Mesothelial cell of epicardium (in vitro differentiated cells): ENCODE measurements around the gene TNPO1. TPM values are rescaled to one million over a fixed set of nuclear protein-coding genes. Genes with fewer than 3 reads are reported as not detected.

Experiments used
- DNase-seq, 2 experiments: peaks; one replicate each; pipeline ENCODE4 v3.0.0; 2021; ENCODE audit warnings: low spot score in 2 of 2; ENCODE audit not compliant: unreplicated experiment in 2 of 2
- H3K27ac Mint-ChIP-seq: 2 replicates; pipeline ENCODE4 v1.8.0; 2021; ENCODE audit warnings: mixed read lengths
- H3K27me3 Mint-ChIP-seq: 2 replicates; pipeline ENCODE4 v1.8.0; 2021; ENCODE audit warnings: low read depth, mixed read lengths
- H3K36me3 Mint-ChIP-seq: 2 replicates; pipeline ENCODE4 v1.8.0; 2021; ENCODE audit warnings: mixed read lengths
- H3K4me1 Mint-ChIP-seq: 2 replicates; pipeline ENCODE4 v1.8.0; 2021; ENCODE audit warnings: mixed read lengths
- H3K4me3 Mint-ChIP-seq: 2 replicates; pipeline ENCODE4 v1.8.0; 2021; ENCODE audit warnings: mild to moderate bottlenecking, moderate library complexity, mixed read lengths
- H3K9me3 Mint-ChIP-seq: 2 replicates; pipeline ENCODE4 v1.8.0; 2021; ENCODE audit warnings: mixed read lengths
- CTCF ChIP-seq: fragments of 200-600 bp; sonication (generic); IDR thresholded peaks from one replicate; pipeline ENCODE4 v1.5.0; 2021; ENCODE audit warnings: antibody characterized with exemption; ENCODE audit not compliant: unreplicated experiment
- total RNA-seq: library from RNA; stranded (reverse); gene quantifications from 3 replicates; pipeline ENCODE4 v1.2.1, GENCODE V29; 2021

The TNPO1 gene
- total RNA-seq, 1 donor from 2014 or later: 127 TPM

GRCh38 chr5:72882989-72883388 is 66.5 kb downstream of the TNPO1 start:
- no peak for TF ChIP-seq CTCF
- peaks cover 52% of the 10 kb centered on the region for H3K36me3 Mint-ChIP-seq

GRCh38 chr5:72883850-72884249 is 67.4 kb downstream of the TNPO1 start:
- H3K9me3 Mint-ChIP-seq: no peaks in the 10 kb centered on the region
- no peak overlapping the region for H3K27ac Mint-ChIP-seq
- peaks cover 55% of the 10 kb centered on the region for H3K36me3 Mint-ChIP-seq
- H3K4me1 Mint-ChIP-seq: no peaks in the 10 kb centered on the region
- TF ChIP-seq CTCF: no peak
- DNase-seq: no peak
- no peak overlapping the region for H3K4me3 Mint-ChIP-seq
- H3K27me3 Mint-ChIP-seq: no peaks in the 10 kb centered on the region

More at GRCh38 chr5:72882989-72883388, 66.5 kb downstream of the TNPO1 start:
- no peaks in the 10 kb centered on the region for H3K27me3 Mint-ChIP-seq
- no peaks in the 10 kb centered on the region for H3K4me1 Mint-ChIP-seq
- no peak overlapping the region for H3K27ac Mint-ChIP-seq
- H3K4me3 Mint-ChIP-seq: no peak overlapping the region
- no peak for DNase-seq
- no peaks in the 10 kb centered on the region for H3K9me3 Mint-ChIP-seq

DNA sequence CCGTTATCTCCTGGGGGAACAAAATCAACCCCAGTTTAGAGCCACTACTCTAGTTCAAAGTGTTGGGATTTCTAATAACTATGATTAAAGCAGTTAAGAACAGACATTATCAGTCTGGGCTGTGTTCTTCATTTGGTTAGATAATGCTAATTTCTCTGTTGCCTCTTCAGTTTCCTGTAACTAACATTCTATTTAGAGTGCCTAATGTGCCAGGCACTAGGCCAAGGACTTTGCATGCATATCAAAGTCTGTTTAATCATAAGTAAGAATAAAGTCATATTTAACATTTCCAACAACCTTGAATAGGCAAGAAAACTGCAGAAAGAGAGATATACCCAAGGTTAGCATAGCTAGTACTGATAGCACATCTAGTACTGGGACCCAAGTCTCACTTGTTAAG is 68.4 kb downstream of the TNPO1 start:
- Mint-ChIP-seq H3K27ac (no peak overlapping the region), H3K9me3 (no peaks in the 10 kb centered on the region), H3K4me3 (no peak overlapping the region), H3K4me1 (no peaks in the 10 kb centered on the region), H3K36me3 (peaks cover 61% of the 10 kb centered on the region), H3K27me3 (no peaks in the 10 kb centered on the region)
- DNase-seq: no peak
- TF ChIP-seq CTCF: no peak

GRCh38 chr5:72885824-72886223 is 69.4 kb downstream of the TNPO1 start:
- H3K27ac Mint-ChIP-seq: no peak overlapping the region

GRCh38 chr5:72888595-72888994 is 72.1 kb downstream of the TNPO1 start:
- TF ChIP-seq CTCF: no peak
- Mint-ChIP-seq H3K4me1 (peaks cover 10% of the 10 kb centered on the region), H3K27ac (no peak overlapping the region), H3K36me3 (peaks cover 60% of the 10 kb centered on the region), H3K4me3 (no peak overlapping the region), H3K9me3 (no peaks in the 10 kb centered on the region), H3K27me3 (no peaks in the 10 kb centered on the region)
- DNase-seq: no peak

More at GRCh38 chr5:72885824-72886223, 69.4 kb downstream of the TNPO1 start:
- no peak for DNase-seq
- H3K36me3 Mint-ChIP-seq: peaks cover 66% of the 10 kb centered on the region
- H3K27me3 Mint-ChIP-seq: no peaks in the 10 kb centered on the region
- H3K4me3 Mint-ChIP-seq: no peak overlapping the region
- TF ChIP-seq CTCF: no peak
- no peaks in the 10 kb centered on the region for H3K4me1 Mint-ChIP-seq
- H3K9me3 Mint-ChIP-seq: no peaks in the 10 kb centered on the region

GRCh38 chr5:72889324-72889723 is 72.9 kb downstream of the TNPO1 start:
- H3K9me3 Mint-ChIP-seq: no peaks in the 10 kb centered on the region
- no peak for TF ChIP-seq CTCF
- H3K27ac Mint-ChIP-seq: no peak overlapping the region
- no peak for DNase-seq
- no peaks in the 10 kb centered on the region for H3K27me3 Mint-ChIP-seq
- peaks cover 63% of the 10 kb centered on the region for H3K36me3 Mint-ChIP-seq
- H3K4me3 Mint-ChIP-seq: no peak overlapping the region
- H3K4me1 Mint-ChIP-seq: peaks cover 10% of the 10 kb centered on the region
